Upper lobe of left lung (tissue), 6 donors: ENCODE data around the gene C5orf58. TPM values are rescaled to one million over a fixed set of nuclear protein-coding genes. Genes with fewer than 3 reads are reported as not detected.

ENCODE experiments used
- ATAC-seq, 2 donors: fragments of 200-7000 bp; cut with Tn5 transposase; one replicate each; pipeline ENCODE4 v1.9.1; 2022; ENCODE audit warnings: mild to moderate bottlenecking in 2 of 2, moderate library complexity in 2 of 2; ENCODE audit not compliant: low FRiP score in 2 of 2
- DNase-seq, 2 donors: peaks; one replicate each; pipeline ENCODE4 v3.0.0-alpha.2; 2019 to 2020
- H3K27ac ChIP-seq, 4 donors: fragments of 200-600 bp; sonication (generic); one replicate each; pipeline ENCODE4 v1.5.1; 2016 to 2019
- H3K27me3 ChIP-seq, 4 donors: fragments of 200-600 bp; sonication (generic); one replicate each; pipeline ENCODE4 v1.5.1; 2017 to 2019
- H3K36me3 ChIP-seq, 4 donors: fragments of 200-600 bp; sonication (generic); one replicate each; pipeline ENCODE4 v1.5.1; 2016 to 2019
- H3K4me1 ChIP-seq, 4 donors: fragments of 200-600 bp; sonication (generic); one replicate each; pipeline ENCODE4 v1.5.1; 2018 to 2019
- H3K4me3 ChIP-seq, 4 donors: fragments of 200-600 bp; sonication (generic); one replicate each; pipeline ENCODE4 v1.5.1; 2017 to 2019; ENCODE audit warnings: mild to moderate bottlenecking in 2 of 4, moderate library complexity in 1 of 4
- H3K9me3 ChIP-seq, 4 donors: fragments of 200-600 bp; sonication (generic); one replicate each; pipeline ENCODE4 v1.5.1; 2018 to 2019
- CTCF ChIP-seq, 6 experiments: fragments of 450-650 bp in 4 of 6; fragments of 200-600 bp in 2 of 6; sonication (generic) in 2 of 6; IDR thresholded peaks; one replicate each; pipeline ENCODE4 v1.5.1; 2016 to 2019; ENCODE audit warnings: antibody characterized with exemption in 6 of 6
- EP300 ChIP-seq, 4 donors: sonication (generic); formaldehyde crosslinking; IDR thresholded peaks; one replicate each; pipeline ENCODE4 v1.5.1; 2017; ENCODE audit warnings: antibody characterized with exemption in 4 of 4, control low read depth in 2 of 4
- POLR2A ChIP-seq, 4 donors: fragments of 450-650 bp; IDR thresholded peaks; one replicate each; pipeline ENCODE4 v1.5.1; 2016 to 2017; ENCODE audit warnings: antibody characterized with exemption in 4 of 4, mild to moderate bottlenecking in 2 of 4
- POLR2AphosphoS5 ChIP-seq, 2 donors: sonication (generic); formaldehyde crosslinking; IDR thresholded peaks; one replicate each; pipeline ENCODE4 v1.5.1; 2017; ENCODE audit warnings: antibody characterized with exemption in 2 of 2
- WGBS, 2 donors: methylation state at CpG; one replicate each; pipeline ENCODE4 v1.1.5; 2017 to 2018; 5-methylcytosine and 5-hydroxymethylcytosine counted together
- total RNA-seq, 6 donors: library from RNA; depleted of rRNA in 4 of 6; stranded (reverse); fragments of >200 nt in 4 of 6; gene quantifications; one replicate each; pipeline versions ENCODE4 v1.1.0 to v1.2.1, GENCODE V29; 2016 to 2021
- donor health status: DM: no; HTN: no; CAD: no; lungs with moderate emphysema.
- donor health status: DM: no; HTN: yes; CAD: no; lungs with severe emphysema.

The C5orf58 gene
- total RNA-seq, 6 donors from 2014 or later = not detected

- Histone ChIP-seq H3K4me1 (no peaks in the 10 kb centered on the region), H3K27me3 (no peaks in the 10 kb centered on the region), H3K9me3 (no peaks in the 10 kb centered on the region), H3K27ac (no peak overlapping the region), H3K4me3 (no peak overlapping the region), H3K36me3 (no peaks in the 10 kb centered on the region)
- WGBS, 2 donors = 84 to 90% methylated on average over 7 of the region's 7 CpGs
- no peak for TF ChIP-seq CTCF (IDR thresholded peaks at IDR 0.05)
- TF ChIP-seq POLR2A (IDR thresholded peaks at IDR 0.05) = no peak
- no peak for TF ChIP-seq POLR2AphosphoS5 (IDR thresholded peaks at IDR 0.05)
- no peak for TF ChIP-seq EP300 (IDR thresholded peaks at IDR 0.05)
- DNase-seq (no peak), ATAC-seq (no peak)
These were observed 45.9 kb upstream of the C5orf58 start for GRCh38 chr5:170186856-170187255.

GRCh38 chr5:170190436-170191134, 42.2 kb upstream of the C5orf58 start:
- H3K9me3 ChIP-seq = no peaks in the 10 kb centered on the region
- H3K36me3 ChIP-seq = no peaks in the 10 kb centered on the region
- WGBS, 2 donors = 54 to 59% methylated on average over 6 of the region's 6 CpGs
- no peak overlapping the region for H3K27ac ChIP-seq
- no peaks in the 10 kb centered on the region for H3K27me3 ChIP-seq
- no peaks in the 10 kb centered on the region for H3K4me1 ChIP-seq
- no peak overlapping the region for H3K4me3 ChIP-seq
- no peak for ATAC-seq
- DNase-seq = no peak
- no peak for TF ChIP-seq EP300 (IDR thresholded peaks at IDR 0.05)
- TF ChIP-seq POLR2A (IDR thresholded peaks at IDR 0.05) = no peak
- TF ChIP-seq POLR2AphosphoS5 (IDR thresholded peaks at IDR 0.05) = no peak
- no peak for TF ChIP-seq CTCF (IDR thresholded peaks at IDR 0.05)

- no peak for ATAC-seq
- DNase-seq = peak in 1 of 2 donors; percentile 24
- H3K9me3 ChIP-seq = no peaks in the 10 kb centered on the region
- 83 to 84% methylated on average over 12 of the region's 12 CpGs for WGBS, 2 donors
- H3K4me1 ChIP-seq = no peaks in the 10 kb centered on the region
- no peak overlapping the region for H3K27ac ChIP-seq
- TF ChIP-seq POLR2AphosphoS5 (IDR thresholded peaks at IDR 0.05) (no peak), CTCF (IDR thresholded peaks at IDR 0.05) (no peak), POLR2A (IDR thresholded peaks at IDR 0.05) (no peak), EP300 (IDR thresholded peaks at IDR 0.05) (no peak)
- H3K27me3 ChIP-seq = no peaks in the 10 kb centered on the region
- H3K4me3 ChIP-seq = no peak overlapping the region
- no peaks in the 10 kb centered on the region for H3K36me3 ChIP-seq
These were observed 40.0 kb upstream of the C5orf58 start for GRCh38 chr5:170192829-170193228.

- no peak for DNase-seq
- WGBS, 2 donors = 74 to 79% methylated on average over 4 of the region's 4 CpGs
These were observed 36.8 kb upstream of the C5orf58 start for GRCh38 chr5:170195961-170196360.

More at GRCh38 chr5:170195961-170196360, 36.8 kb upstream of the C5orf58 start:
- Histone ChIP-seq H3K4me3 (no peak overlapping the region), H3K27ac (no peak overlapping the region), H3K27me3 (no peaks in the 10 kb centered on the region), H3K36me3 (no peaks in the 10 kb centered on the region), H3K4me1 (no peaks in the 10 kb centered on the region), H3K9me3 (no peaks in the 10 kb centered on the region)
- TF ChIP-seq POLR2AphosphoS5 (IDR thresholded peaks at IDR 0.05) (no peak), CTCF (IDR thresholded peaks at IDR 0.05) (no peak), POLR2A (IDR thresholded peaks at IDR 0.05) (no peak), EP300 (IDR thresholded peaks at IDR 0.05) (no peak)
- no peak for ATAC-seq
